ENCODE data around the gene SPECC1. TPM values are rescaled to one million over a fixed set of nuclear protein-coding genes. Genes with fewer than 3 reads are reported as not detected.
A peak's percentile ranks its signal among the peaks of the same experiment; 100 is the strongest.
"Not testable (repeated sequence)": the region's sequence is repeated elsewhere in the genome, so short reads cannot be mapped to it uniquely, and the experiment has no call there.

SPECC1 gene
- total RNA-seq, 1 experiment from 2014 or later: 71.7 TPM

DNA sequence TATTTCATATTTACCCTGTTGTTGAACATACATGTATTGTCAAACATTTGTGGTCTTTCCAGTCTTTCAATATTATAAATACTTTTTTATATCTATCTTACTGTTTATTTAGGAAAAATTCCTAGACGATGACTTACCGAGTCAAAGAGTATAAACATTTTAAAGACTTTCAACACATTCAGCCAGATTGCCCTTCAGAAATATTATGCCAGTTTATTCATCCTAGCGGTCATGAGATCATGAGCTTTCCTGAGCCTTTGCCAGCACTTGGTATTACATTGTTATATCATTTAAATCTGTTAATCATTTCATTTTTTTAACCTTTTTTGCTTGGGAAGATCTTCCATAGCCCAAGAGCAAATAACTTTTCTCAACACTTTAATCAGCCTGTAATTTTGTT is 197.4 kb downstream of the SPECC1 start:
- DNase-seq (ENCODE audit: low read depth): peak; percentile 84

DNA sequence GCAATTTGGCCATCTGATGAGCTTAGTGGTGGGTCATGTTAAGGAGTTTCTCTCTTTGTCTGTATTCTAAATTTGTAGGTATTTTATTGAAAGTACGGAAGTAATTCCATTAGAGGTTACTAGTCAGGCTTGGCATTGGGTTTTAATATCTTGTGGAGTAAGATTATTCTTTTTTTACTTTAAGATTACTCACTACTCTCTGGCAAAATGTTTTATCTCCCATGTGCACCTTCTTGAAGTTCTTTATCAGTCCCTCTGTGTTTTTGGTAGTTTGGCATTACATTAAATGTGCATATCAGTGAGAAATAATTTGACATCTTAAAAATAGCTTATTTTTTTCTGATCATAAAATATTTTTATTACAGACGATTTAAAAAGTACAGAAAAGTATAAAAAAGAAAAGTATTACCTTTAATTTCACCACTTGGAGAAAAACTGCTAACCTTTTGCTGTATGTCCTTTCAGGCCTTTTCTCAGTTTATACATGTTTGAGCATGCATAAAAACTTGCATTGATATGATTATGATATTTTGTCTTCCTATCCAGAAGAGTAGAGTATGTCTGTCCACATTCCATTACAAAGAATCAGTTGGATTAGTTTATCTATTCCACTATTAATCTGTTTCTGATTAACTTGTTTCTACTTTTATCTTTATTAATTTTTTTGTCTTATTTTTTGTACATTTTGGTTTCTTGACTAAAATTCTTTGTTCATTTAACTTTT is 198.3 kb downstream of the SPECC1 start:
- DNase-seq (ENCODE audit: low read depth): no peak

- no peak for DNase-seq (ENCODE audit: low read depth)
These were observed 199.6 kb downstream of the SPECC1 start for GRCh38 chr17:20208717-20209116.

DNA sequence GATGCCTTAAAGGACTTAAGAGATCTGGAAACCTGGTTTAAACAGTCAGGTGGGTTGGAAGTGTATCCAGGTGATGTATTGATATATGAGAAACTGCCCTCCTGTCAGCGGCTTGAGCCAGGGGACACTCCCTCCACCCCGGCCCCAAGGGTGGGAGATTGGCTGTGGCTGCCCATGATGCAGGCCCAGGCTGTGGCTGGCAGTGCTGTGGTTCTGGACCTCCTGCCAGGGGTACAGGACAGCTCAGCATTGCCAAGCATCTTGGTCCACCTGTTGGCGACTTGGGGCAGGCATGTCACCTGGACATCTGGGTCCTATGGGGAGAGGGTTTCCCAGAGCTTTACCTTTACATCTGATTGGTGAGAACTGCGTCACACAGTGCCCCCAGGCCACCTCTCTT is 201.0 kb downstream of the SPECC1 start:
- DNase-seq (ENCODE audit: low read depth): no peak

DNA sequence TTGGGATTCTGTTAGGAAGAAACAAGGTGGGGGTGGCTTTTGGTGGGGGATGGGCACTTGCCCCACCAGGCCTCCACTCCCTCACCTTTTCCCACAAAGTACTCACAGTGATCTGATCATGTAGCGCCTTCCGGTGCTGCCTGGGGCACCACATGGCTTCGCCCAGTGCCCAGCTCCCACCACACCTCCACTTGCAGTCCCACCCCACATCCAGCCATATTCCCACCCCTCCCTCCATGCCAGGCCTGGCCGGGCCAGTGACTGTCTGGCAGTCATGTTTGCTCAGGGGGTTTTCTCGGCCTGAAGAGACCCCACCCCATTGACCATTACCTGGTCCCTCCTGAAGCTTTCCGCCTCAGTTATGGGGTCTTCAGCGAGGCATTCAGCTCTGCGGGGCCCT is 201.5 kb downstream of the SPECC1 start:
- DNase-seq (ENCODE audit: low read depth): no peak

- no peak for DNase-seq (ENCODE audit: low read depth)
These were observed 202.1 kb downstream of the SPECC1 start for GRCh38 chr17:20211246-20211645.

DNA sequence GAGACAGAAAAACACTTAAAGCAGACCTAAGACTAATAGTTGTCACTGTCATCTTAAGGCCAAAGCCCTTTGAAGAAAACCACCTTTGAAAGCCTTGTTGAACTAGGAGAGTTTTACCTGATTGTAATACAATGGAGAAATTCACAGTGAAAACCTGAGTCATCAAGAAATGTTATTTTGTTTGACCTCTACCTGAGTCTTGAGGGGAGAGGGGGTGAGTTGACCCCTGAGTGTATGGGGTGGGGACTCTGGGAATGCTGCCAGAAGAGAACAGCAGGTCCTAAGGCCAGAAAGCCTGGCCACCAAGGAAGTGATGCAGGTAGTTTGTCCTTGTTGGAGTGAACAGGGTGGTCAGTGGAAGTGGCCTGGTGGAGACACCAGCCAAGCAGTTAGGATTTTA is 204.3 kb downstream of the SPECC1 start:
- no peak for DNase-seq (ENCODE audit: low read depth)

- no peak for DNase-seq (ENCODE audit: low read depth)
These were observed 205.6 kb downstream of the SPECC1 start for GRCh38 chr17:20214794-20215193.

DNA sequence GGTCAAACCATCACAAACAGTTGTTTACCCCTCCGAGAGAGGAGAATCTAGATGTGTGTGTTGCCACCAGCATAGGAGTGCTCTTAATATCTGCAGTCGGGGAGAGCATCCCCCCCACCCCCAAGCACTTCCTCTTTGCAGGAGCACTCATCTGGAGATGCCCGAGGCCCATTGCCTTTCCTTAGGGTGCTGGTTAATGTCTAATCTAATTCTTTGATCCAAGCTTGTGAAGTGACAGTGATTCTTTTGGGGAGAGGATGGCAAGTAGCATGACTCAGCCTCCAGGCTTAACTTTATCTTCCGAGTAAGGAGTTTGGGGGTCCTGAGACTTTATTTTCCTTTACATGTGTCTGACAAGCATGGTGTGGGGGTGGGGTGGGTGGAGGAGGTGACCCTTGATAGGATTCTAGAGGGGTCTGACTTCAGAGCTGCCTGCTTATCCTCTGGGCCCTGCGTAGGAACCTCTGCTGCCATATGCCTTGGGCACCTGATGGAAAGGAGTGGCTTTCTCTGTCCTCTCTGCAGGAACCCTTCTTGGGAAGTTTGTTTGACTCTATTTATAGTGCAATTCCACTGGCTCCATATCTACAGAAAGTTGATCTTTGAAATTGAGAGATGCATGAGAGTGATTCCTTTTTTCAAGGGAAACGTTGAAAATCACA is 207.1 kb downstream of the SPECC1 start:
- DNase-seq (ENCODE audit: low read depth): no peak

- no peak for DNase-seq (ENCODE audit: low read depth)
These were observed 207.7 kb downstream of the SPECC1 start for GRCh38 chr17:20216853-20217252.

DNA sequence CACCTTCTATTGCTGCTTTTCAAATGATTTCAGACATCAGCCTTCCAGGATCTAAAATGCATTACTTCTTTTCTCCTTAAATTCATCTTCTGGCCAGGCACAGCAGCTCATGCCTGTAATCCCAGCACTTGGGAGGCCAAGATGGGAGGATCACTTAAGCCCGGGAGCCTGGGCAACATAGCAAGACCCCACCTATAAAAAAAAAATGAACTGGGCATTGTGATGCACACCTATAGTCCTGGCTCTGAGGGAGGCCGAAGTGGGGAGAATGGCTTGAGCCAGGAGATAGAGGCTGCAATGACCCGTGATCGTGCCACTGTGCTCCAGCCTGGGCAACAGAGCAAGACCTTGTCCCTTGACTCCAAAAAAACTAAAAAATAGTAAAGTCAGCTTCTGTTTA is 208.5 kb downstream of the SPECC1 start:
- DNase-seq (ENCODE audit: low read depth): no peak

- no peak for DNase-seq (ENCODE audit: low read depth)
These were observed 209.1 kb downstream of the SPECC1 start for GRCh38 chr17:20218272-20218671.

DNA sequence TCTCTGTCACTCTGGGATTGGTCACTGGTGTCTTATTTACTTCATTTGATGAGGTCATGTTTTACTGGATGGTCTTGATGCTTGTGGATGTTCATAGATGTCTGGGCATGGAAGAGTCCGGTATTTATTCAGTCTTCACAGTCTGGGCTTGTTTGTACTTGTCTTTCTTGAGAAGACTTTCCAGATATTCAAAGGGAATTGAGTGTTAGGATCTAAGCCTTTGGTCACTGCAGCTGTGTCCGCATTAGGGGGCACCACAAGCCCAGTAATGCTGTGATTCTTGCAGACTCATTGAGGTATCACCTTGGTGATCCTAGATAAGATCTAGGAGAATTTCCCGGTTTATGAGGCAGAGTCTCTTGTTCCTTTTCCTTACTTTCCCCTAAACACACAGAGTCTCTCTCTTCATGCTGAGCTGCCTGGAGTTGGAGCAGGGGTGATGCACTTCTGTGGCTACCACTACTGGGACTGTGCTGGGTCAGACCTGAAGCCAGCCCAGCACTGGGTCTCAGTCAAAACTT is 214.7 kb downstream of the SPECC1 start:
- DNase-seq (ENCODE audit: low read depth): peak; percentile 80

GRCh38 chr17:20224379-20224778 is 215.2 kb downstream of the SPECC1 start:
- no peak for DNase-seq (ENCODE audit: low read depth)

- DNase-seq (ENCODE audit: low read depth): peak; percentile 17
These were observed 216.3 kb downstream of the SPECC1 start for GRCh38 chr17:20225162-20226115.

DNA sequence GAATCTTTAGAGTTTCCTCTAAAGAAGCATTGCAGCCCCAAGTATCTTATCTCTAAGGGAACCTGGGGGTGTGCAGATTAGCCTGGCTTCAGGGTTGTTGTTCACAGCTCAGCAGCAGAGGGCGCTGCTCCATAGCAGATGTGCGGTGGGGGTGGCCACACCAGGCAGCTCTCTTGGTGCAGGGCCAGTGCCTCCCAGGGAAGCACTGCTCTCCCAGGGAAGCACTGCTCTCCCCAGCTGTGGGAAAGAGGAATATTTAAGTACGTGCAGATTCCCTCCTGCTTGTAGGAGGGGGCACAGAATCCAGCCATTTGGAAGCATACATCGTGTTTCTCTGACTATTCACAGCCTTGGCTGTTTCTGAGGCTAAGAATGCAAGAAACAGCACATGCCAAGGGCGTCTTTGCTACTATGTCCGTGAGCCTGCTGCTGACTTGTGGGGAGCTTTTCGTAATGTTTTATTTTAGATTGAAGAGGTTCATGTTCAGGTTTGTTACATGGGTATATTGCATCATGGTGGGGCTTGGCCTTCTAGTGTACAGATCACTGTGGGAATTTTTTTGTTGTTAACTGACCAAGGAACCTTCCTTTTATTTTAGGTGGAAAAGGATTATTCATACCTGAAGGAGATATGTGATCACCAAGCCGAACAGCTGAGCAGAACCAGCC is 217.8 kb downstream of the SPECC1 start:
- DNase-seq (ENCODE audit: low read depth): peak; percentile 63

GRCh38 chr17:20227720-20228370 is 218.7 kb downstream of the SPECC1 start:
- DNase-seq (ENCODE audit: low read depth): not testable (repeated sequence)

DNA sequence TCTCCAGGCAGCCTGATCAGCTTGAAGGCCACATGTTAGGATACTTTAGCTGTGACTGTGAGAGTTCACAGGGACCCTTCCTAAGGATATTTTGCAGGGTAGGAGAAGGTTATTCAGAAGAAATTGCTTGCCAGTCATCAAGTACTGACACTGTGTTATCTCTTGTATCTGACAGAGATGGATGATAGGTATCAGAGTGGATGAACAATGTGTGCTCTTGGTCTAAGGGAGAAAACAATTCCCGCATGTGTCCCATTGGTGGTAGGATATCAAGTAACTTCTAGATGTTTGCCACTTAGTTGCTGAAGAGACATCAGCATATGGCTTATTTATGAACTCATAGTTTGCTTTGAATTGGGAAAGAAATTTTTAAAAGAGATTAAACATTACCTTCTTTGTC is 219.3 kb downstream of the SPECC1 start:
- DNase-seq (ENCODE audit: low read depth): no peak

DNA sequence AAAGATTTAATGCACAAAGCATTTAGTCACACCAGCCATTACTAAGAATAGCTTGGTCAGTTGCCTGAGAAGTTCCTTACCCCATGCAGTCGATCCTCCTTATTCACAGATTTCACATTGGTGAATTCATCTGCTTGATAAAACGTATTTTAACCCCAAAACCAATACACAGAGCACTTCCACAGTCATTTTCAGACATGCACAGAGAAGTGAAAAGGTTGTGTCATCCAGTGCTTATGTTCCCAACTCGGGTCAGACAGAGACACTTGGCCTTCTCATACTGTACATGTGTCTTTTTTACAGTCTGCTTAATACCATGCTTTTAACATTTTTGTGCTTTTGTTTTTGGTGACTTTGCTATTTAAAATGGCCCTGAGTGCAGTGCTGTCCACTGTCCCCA is 219.7 kb downstream of the SPECC1 start:
- DNase-seq (ENCODE audit: low read depth): no peak

GRCh38 chr17:20230924-20231323 is 221.8 kb downstream of the SPECC1 start:
- DNase-seq (ENCODE audit: low read depth): no peak

GRCh38 chr17:20232611-20233010 is 223.5 kb downstream of the SPECC1 start:
- no peak for DNase-seq (ENCODE audit: low read depth)

Data from M059J (cell line).